Heart right ventricle (tissue), 16 donors: ENCODE measurements around the gene YPEL3. TPM values are rescaled to one million over a fixed set of nuclear protein-coding genes. Genes with fewer than 3 reads are reported as not detected.
A peak's percentile ranks its signal among the peaks of the same experiment; 100 is the strongest.

Experiments used
- ATAC-seq, 8 donors: fragments of 200-7000 bp; cut with Tn5 transposase; one replicate each; pipeline ENCODE4 v1.9.1; 2020; ENCODE audit warnings: mild to moderate bottlenecking in 8 of 8, moderate library complexity in 8 of 8, moderate number of reproducible peaks in 1 of 8
- DNase-seq, 2 donors: peaks; one replicate each; pipeline ENCODE4 v3.0.0-alpha.2; 2020
- H3K27ac ChIP-seq, 10 donors: fragments of 200-600 bp; sonication (generic) in 2 of 10; one replicate each; pipeline versions ENCODE4 v1.5.0 to v1.8.0; 2020 to 2022; ENCODE audit warnings: mild to moderate bottlenecking in 3 of 10
- H3K27me3 ChIP-seq, 7 donors: fragments of 200-600 bp; one replicate each; pipeline ENCODE4 v1.8.0; 2021 to 2022; ENCODE audit warnings: mild to moderate bottlenecking in 2 of 7
- H3K36me3 ChIP-seq, 9 donors: fragments of 200-600 bp; sonication (generic) in 1 of 9; one replicate each; pipeline versions ENCODE4 v1.5.0 to v1.8.0; 2020 to 2022; ENCODE audit warnings: mild to moderate bottlenecking in 2 of 9
- H3K4me1 ChIP-seq, 9 donors: fragments of 200-600 bp; sonication (generic) in 1 of 9; one replicate each; pipeline versions ENCODE4 v1.5.0 to v1.8.0; 2020 to 2022; ENCODE audit warnings: mild to moderate bottlenecking in 4 of 9
- H3K4me3 ChIP-seq, 10 donors: fragments of 200-600 bp; sonication (generic) in 2 of 10; one replicate each; pipeline versions ENCODE4 v1.5.0 to v1.8.0; 2020 to 2022; ENCODE audit warnings: mild to moderate bottlenecking in 7 of 10, moderate library complexity in 2 of 10
- H3K9me3 ChIP-seq, 11 donors: fragments of 200-600 bp in 10 of 11; sonication (generic) in 2 of 11; one replicate each; pipeline versions ENCODE4 v1.5.0 to v1.8.0; 2013 to 2022; ENCODE audit warnings: mild to moderate bottlenecking in 2 of 11, control low read depth in 1 of 11, moderate library complexity in 1 of 11
- WGBS, 2 donors: extraction: QIAGEN DNeasy Blood & Tissue Kit; methylation state at CpG; one replicate each; pipeline ENCODE4 v1.1.7; 2013; ENCODE audit warnings: inconsistent platforms in 1 of 2; 5-methylcytosine and 5-hydroxymethylcytosine counted together
- intact Hi-C, 10 donors: fragments of 100-400 bp; cut with DNase I; formaldehyde crosslinking; loops; one replicate each; pipeline versions ENCODE4 v1.11.1 to v1.14.2; 2022
- polyA plus RNA-seq, 2 donors: library from polyadenylated mRNA; stranded (reverse); fragments of 200-250 nt; gene quantifications; one replicate each; pipeline ENCODE4 v1.2.3, GENCODE V29; 2013
- total RNA-seq, 10 donors: library from RNA; stranded (reverse); fragmentation: NEBNext Ultra II Directional in 3 of 10; extraction: Animal tissue kit (Norgen Biotek cat#: 25700) in 3 of 10; gene quantifications; one replicate each; pipeline versions ENCODE4 v1.2.1 to v1.2.4, GENCODE V29; 2021 to 2023
- TF ChIP-seq, protein P1 (sequence below), 9 donors: fragments of 200-600 bp; sonication (generic) in 2 of 9; IDR thresholded peaks; one replicate each; pipeline versions ENCODE4 v1.5.0 to v1.8.0; 2021 to 2022; ENCODE audit warnings: antibody characterized with exemption in 9 of 9, mild to moderate bottlenecking in 5 of 9, moderate library complexity in 1 of 9
- donor health status: Arrhythmogenic right ventricular cardiomyopathy.
- donor health status: ischemic (EF 13 %, LVEDD 7.1; RV severe dilation, severe dysfunction).
- donor health status: healthy with polysubstance abuse.
- donor health status: DM: no; HTN: yes; CAD: no.
- donor health status: DM: no; HTN: no; CAD: no.
- donor health status: ischemic (EF 25% LVEDD 6.9; RV normal size, moderate dysfunction).
- donor health status: ischemic (EF 25% LVEDD 5.7; RV mildly dilated, moderate dysfunction).
- donor health status: healthy.
- donor health status: DM: yes; HTN: yes; CAD: no.
- donor health status: Ischemic cardiomyopathy.
- donor health status: ischemic (EF 35%, LVEDD 5.7; RV mildly dilated, moderate dysfunction).
- donor health status: nonischemic (EF 11% LVEDD 7.7; RV severe dilation, severe dysfunction).
- donor health status: DM: yes; HTN: yes; CAD: no.
- donor health status: PGD.
- donor health status: ischemic (EF 29% LVEDD 5.4; RV normal size, mild dysfunction).
- donor health status: nonischemic (EF 23%, LVEDD 6.1; RV moderate dilation, normal function).

The YPEL3 gene
- total and polyA plus RNA-seq, 12 donors = 31.5 to 203 (median 46.6) TPM

DNA sequence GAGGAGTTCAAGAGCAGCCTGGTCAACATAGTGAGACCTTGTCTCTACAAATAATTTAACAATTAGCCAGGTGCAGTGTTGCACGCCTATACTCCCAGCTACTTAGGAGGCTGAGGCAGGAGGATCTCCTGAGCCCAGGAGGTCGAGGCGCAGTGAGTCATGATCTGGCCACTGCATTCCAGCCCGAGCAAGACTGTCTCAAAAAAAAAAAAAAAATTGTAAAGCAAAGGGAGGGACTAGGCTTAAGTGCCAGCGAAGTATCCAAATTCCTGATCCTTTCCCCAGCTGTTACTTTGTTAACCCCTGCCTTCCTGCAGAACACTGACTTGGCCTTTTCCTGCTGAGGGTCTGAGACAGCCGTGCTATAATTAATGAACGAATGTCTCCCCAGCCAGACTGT is 14.6 kb upstream of the YPEL3 start:
- Histone ChIP-seq H3K27ac (no peak overlapping the region), H3K4me3 (no peak overlapping the region), H3K27me3 (no peaks in the 10 kb centered on the region), H3K9me3 (no peaks in the 10 kb centered on the region), H3K4me1 (peaks cover 0 to 9% (median 0%) of the 10 kb centered on the region in 9 donors), H3K36me3 (peaks cover 0 to 100% (median 14%) of the 10 kb centered on the region in 9 donors)
- 58 to 62% methylated on average over 7 of the region's 7 CpGs for WGBS, 2 donors
- intact Hi-C loops = loop anchor here in 1 of 10 donors (10.0 kb wide), 1 partner anchor 314 kb away; no protein-coding TSS in a partner anchor
- TF ChIP-seq, protein P1, sequence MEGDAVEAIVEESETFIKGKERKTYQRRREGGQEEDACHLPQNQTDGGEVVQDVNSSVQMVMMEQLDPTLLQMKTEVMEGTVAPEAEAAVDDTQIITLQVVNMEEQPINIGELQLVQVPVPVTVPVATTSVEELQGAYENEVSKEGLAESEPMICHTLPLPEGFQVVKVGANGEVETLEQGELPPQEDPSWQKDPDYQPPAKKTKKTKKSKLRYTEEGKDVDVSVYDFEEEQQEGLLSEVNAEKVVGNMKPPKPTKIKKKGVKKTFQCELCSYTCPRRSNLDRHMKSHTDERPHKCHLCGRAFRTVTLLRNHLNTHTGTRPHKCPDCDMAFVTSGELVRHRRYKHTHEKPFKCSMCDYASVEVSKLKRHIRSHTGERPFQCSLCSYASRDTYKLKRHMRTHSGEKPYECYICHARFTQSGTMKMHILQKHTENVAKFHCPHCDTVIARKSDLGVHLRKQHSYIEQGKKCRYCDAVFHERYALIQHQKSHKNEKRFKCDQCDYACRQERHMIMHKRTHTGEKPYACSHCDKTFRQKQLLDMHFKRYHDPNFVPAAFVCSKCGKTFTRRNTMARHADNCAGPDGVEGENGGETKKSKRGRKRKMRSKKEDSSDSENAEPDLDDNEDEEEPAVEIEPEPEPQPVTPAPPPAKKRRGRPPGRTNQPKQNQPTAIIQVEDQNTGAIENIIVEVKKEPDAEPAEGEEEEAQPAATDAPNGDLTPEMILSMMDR (IDR thresholded peaks at IDR 0.05) = no peak
- no peak for DNase-seq
- no peak for ATAC-seq

DNA sequence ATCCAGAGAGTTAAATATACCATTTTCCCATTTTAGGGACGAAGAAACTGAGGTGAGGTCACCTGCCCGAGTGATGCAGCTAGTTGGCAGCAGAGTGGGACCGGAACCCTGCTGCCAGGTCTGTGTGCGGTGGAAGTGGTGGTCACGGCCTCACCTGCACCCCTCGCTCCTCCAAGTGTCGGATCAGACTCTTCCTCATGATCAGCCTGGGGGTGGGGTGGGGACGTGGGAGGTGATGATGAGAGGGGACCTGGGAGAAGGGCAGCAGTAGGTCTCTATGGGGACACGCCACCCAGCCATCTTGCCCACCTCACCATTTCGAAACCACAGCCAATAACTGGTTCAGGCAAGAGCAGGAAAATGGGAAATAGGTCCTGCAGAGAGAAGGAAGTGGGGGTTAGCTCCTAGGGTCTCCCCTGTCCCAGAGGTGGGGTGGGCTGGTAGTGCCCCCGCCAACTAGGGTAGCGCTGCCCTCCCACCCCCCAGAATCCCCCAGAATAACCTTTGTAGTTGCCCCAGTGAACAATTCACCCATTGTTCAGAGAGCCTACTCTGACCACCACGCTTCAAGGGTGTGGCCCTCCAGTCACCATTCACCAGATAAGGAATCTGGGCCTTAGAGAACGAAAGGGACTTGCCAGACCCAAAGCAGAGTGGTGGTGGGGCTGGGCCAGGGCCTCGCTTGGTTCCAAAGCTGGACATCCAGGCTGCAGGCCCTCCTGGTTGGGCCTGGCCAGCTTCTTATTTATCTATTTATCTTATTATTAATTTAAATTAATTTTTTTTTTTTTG is 12.2 kb upstream of the YPEL3 start:
- no peaks in the 10 kb centered on the region for H3K9me3 ChIP-seq
- peaks cover 0 to 97% (median 0%) of the 10 kb centered on the region in 9 donors for H3K36me3 ChIP-seq
- intact Hi-C loops = no loop called here
- DNase-seq (no peak), ATAC-seq (peak in 1 of 8 donors; percentile 26)
- TF ChIP-seq, protein P1 (IDR thresholded peaks at IDR 0.05) = no peak
- H3K27ac ChIP-seq = no peak overlapping the region
- WGBS, 2 donors = 85 to 86% methylated on average over 15 of the region's 15 CpGs
- H3K4me3 ChIP-seq = no peak overlapping the region
- H3K27me3 ChIP-seq = no peaks in the 10 kb centered on the region
- peaks cover 0 to 4% (median 0%) of the 10 kb centered on the region in 9 donors for H3K4me1 ChIP-seq

DNA sequence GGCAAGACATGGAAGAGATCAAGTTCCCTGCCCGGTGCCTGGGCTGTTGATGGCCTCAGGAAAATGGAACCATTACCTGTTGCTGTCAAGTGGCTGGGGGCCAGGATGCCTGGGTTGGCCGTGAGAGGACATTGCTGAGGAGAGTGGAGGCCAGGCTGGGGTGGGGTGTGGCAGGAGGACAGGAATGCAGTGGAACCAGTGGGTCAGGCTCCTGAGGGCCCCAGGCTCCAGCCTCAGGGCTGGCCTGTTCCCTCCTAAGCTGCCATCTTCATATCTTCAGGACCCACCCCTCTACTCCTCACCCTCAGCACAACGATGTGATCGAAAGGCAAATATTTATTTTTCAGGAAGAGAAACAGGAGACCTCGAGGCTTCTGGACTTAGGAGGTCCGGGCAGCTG is 8.5 kb upstream of the YPEL3 start:
- Histone ChIP-seq H3K27ac (no peak overlapping the region), H3K36me3 (peaks cover 0 to 61% (median 0%) of the 10 kb centered on the region in 9 donors), H3K4me3 (no peak overlapping the region), H3K9me3 (peaks cover 0 to 7% (median 0%) of the 10 kb centered on the region in 11 donors), H3K27me3 (no peaks in the 10 kb centered on the region), H3K4me1 (no peaks in the 10 kb centered on the region)
- DNase-seq (no peak), ATAC-seq (no peak)
- intact Hi-C loops = no loop called here
- TF ChIP-seq, protein P1 (IDR thresholded peaks at IDR 0.05) = no peak
- 87 to 91% methylated on average over 6 of the region's 6 CpGs for WGBS, 2 donors

DNA sequence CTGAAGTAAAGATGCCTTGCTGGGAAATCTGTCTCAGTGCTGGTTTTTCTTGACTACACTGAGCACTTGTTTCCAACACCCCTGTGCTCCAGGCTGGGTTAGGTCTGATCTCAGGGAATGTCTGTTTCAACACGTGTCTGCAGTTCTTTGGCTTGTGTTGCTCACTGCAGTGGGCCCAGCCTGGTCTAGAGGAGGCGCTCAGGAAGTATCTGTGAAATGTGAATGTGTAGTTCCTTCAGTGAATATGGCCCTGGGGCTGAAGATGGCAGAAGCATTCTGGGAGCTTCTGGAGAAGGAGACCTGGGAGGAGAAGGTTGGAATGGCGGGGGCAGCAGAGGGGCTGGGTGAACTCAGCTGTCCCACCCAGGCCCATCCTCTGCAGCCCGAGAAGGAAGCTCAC is 8.1 kb upstream of the YPEL3 start:
- Histone ChIP-seq H3K9me3 (peaks cover 0 to 11% (median 0%) of the 10 kb centered on the region in 11 donors), H3K36me3 (peaks cover 0 to 57% (median 0%) of the 10 kb centered on the region in 9 donors), H3K27ac (no peak overlapping the region), H3K4me1 (no peaks in the 10 kb centered on the region), H3K4me3 (no peak overlapping the region), H3K27me3 (no peaks in the 10 kb centered on the region)
- TF ChIP-seq, protein P1 (IDR thresholded peaks at IDR 0.05) = no peak
- ATAC-seq (no peak), DNase-seq (no peak)
- WGBS, 2 donors = 76 to 86% methylated on average over 4 of the region's 4 CpGs
- intact Hi-C loops = no loop called here
